Activated naive CD8-positive, alpha-beta T cell (primary cell): ENCODE measurements around the gene CENPV.
A peak's percentile ranks its signal among the peaks of the same experiment; 100 is the strongest.
"Not testable (repeated sequence)": the region's sequence is repeated elsewhere in the genome, so short reads cannot be mapped to it uniquely, and the experiment has no call there.

Experiments
- H3K27ac Mint-ChIP-seq: one replicate; pipeline ENCODE4 v1.8.0; 2021; ENCODE audit warnings: mixed read lengths
- H3K27me3 Mint-ChIP-seq: one replicate; pipeline ENCODE4 v1.8.0; 2021; ENCODE audit warnings: mixed read lengths
- H3K36me3 Mint-ChIP-seq: one replicate; pipeline ENCODE4 v1.8.0; 2021; ENCODE audit warnings: mixed read lengths
- H3K4me1 Mint-ChIP-seq: one replicate; pipeline ENCODE4 v1.8.0; 2021; ENCODE audit warnings: low read depth, mixed read lengths
- H3K4me3 Mint-ChIP-seq: one replicate; pipeline ENCODE4 v1.8.0; 2021; ENCODE audit warnings: mild to moderate bottlenecking, mixed read lengths
- H3K9me3 Mint-ChIP-seq: one replicate; pipeline ENCODE4 v1.8.0; 2021; ENCODE audit warnings: low read depth, mixed read lengths

The CENPV gene

DNA sequence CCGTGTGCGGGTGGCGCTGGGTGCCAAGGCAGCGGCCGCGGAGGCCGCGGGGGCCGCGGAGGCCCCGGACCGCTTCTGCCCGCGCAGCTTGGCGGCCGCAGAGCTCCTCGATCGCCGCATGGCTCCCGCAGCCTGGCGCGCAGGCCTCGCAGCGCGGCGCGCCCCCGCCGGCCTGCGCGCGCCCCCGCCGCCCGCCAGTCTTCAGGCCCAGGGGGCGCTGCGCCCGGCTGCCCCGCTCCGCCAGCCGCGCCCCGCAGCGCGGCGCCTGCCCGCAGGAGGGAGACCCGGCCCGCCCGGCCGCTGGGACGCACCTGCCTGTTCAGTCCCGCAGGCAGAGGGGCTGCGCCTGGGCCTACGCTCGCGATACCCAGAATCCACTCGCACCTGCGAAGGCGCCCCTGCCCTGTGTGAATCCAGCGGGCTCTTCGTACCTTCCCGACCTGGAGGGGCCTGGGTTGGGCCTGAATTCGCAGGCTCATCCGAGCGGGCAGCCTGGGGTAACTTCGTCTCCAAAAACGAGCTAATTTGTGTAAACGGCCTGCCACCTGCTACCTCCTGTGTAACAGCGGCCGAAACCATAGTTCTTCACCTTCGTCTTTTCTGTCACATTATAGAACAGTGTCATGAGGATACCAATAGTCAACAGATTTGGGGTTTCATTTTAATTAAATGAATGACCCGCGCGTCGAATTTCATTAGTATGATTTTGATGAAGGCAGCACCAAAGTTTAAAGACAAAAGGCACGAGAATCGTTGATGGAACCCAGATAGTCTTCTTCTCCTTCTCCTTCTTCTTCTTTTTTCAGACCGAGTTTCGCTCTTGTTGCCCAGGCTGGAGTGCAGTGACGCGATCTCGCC, at the start of gene CENPV:
CENPV (minus strand) TSS at position 153 of the 858 bp plus-strand sequence; CDS start at position 120, 33 bp downstream.
- Mint-ChIP-seq H3K4me3 (peak within 1 kb of the TSS; percentile 97), H3K4me1 (peaks cover 26% of the 10 kb centered on the region), H3K9me3 (no peaks in the 10 kb centered on the region), H3K36me3 (no peaks in the 10 kb centered on the region), H3K27ac (peak within 1 kb of the TSS; percentile 95), H3K27me3 (no peaks in the 10 kb centered on the region)

DNA sequence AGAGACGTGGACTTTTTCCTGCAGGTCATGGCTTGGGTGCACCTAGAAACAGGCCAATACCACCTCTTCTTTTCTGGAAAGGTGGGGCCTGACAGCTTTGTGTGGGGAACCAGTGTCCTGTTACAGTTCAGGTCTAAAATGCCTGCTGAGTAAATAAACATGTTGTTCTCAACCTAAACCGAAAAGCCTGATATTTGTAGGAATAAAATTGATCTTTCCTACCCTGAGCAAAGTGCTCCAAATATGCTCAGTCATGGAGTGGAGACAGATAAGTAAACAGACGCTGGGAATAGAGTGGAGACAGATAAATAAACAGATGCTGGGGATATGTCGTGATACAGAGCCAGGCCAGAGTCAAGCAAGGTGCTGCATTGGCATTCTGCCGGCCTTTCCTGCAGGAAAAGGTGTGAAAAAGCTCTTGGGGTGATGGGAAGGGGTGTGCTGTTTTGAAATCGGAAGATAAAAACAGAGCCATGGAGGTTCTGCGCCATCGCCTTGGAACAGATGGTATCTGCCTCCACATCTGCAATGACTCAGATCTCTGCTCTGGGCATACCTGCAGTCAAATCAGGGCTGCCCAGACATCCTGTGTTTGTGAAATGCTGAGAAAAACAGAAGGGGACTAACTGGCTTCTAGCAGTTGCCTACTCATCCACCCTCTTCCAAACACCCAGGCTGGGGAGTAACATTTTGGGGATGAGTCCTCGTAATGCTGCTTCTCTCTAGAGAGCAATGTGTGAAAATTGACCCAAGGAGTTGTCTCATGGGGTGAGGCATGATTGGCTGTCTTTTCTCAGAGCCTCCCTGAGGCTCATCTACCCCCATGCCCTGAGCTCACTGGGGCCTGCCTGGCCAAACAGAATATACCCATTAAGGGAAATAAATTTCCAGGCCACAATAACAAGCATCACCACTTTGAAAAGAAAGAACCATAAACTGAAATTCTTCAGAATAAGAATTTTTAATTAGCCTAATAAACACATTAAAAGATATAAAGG, 45.3 kb upstream of the CENPV start:
- Mint-ChIP-seq H3K27me3 (peaks cover 2% of the 10 kb centered on the region), H3K4me1 (peaks cover 5% of the 10 kb centered on the region), H3K36me3 (no peaks in the 10 kb centered on the region), H3K9me3 (no peaks in the 10 kb centered on the region), H3K4me3 (no peak overlapping the region), H3K27ac (no peak overlapping the region)

DNA sequence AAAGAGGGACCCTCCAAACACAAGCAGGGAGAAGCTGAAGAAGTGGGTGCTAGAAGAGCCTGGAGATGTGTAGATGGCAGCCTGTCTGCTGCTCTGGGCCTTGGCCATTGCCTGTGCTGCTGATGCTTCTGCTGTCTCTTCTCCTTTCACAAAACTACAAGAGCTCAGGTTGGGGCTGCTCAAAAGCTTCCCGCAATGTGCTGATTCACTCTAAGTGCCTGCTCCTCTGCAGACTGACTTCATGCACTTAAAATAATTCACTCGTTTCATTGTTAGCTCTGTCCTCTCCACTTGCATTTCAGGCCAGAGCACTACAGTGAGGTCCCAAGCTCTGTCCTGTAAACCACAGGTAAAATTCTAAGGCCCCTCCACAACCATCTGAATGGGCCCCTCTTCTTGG, 43.4 kb upstream of the CENPV start:
- H3K36me3 Mint-ChIP-seq, H3K27me3 Mint-ChIP-seq, H3K4me1 Mint-ChIP-seq, H3K27ac Mint-ChIP-seq, H3K9me3 Mint-ChIP-seq, H3K4me3 Mint-ChIP-seq: not testable (repeated sequence)

DNA sequence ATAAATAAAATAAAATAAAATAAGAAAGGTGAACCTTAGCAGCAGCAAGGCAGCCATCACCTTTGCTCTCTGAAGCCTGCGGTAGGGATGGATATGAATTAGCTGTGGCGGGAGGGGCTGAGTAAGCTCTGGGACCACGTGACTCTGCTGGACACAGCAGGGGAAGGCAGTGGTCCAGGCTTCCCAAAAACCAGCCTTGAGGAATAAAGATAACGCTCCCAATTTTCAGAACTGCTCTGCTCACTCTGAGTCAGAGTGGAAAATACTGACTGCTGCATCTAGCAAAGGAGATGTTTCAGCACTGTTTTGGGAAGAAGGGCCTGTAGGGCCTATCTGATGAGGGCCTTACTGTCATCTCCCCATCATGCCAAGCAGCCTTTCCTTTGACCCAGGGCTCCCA, 42.6 kb upstream of the CENPV start:
- H3K4me3 Mint-ChIP-seq, H3K9me3 Mint-ChIP-seq, H3K4me1 Mint-ChIP-seq, H3K27me3 Mint-ChIP-seq, H3K36me3 Mint-ChIP-seq, H3K27ac Mint-ChIP-seq: not testable (repeated sequence)

DNA sequence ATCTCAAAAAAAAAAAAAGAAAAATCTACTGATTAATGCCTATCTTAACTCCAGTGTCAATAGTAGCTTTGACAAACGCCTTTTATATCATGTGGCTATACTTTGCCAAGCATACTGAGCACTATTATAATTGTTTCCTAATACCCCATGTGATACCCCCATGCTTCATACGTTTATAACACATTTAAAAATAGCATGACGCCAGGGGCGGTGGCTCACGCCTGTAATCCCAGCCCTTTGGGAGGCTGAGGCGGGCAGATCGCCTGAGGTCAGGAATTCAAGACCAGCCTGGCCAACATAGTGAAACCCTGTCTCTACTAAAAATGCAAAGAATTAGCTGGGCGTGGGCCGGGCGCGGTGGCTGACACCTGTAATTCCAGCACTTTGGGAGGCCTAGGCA, 39.2 kb upstream of the CENPV start:
- H3K36me3 Mint-ChIP-seq, H3K9me3 Mint-ChIP-seq, H3K27ac Mint-ChIP-seq, H3K4me3 Mint-ChIP-seq, H3K27me3 Mint-ChIP-seq, H3K4me1 Mint-ChIP-seq: not testable (repeated sequence)

DNA sequence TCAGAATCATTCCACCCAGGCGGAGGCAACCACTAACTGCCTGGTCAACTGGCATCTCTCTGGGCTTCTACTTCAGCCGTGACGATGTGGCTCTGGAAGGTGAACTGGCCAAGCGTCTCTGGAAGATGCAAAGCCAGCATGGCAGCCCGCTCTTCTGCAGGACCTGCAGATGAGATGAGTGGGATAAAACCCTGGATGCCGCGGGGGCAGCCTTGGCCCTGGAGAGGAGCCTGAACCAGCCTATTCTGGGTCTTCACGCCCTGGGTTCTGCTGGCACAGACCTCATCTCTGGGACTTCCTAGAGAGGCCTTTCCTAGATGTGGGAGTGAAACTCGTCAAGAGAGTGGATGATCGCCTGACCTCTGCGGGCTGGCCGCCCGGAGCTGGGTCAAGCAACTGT, 38.2 kb upstream of the CENPV start:
- no peaks in the 10 kb centered on the region for H3K36me3 Mint-ChIP-seq
- H3K27me3 Mint-ChIP-seq = peaks cover 2% of the 10 kb centered on the region
- peaks cover 7% of the 10 kb centered on the region for H3K4me1 Mint-ChIP-seq
- no peak overlapping the region for H3K27ac Mint-ChIP-seq
- no peak overlapping the region for H3K4me3 Mint-ChIP-seq
- no peaks in the 10 kb centered on the region for H3K9me3 Mint-ChIP-seq

DNA sequence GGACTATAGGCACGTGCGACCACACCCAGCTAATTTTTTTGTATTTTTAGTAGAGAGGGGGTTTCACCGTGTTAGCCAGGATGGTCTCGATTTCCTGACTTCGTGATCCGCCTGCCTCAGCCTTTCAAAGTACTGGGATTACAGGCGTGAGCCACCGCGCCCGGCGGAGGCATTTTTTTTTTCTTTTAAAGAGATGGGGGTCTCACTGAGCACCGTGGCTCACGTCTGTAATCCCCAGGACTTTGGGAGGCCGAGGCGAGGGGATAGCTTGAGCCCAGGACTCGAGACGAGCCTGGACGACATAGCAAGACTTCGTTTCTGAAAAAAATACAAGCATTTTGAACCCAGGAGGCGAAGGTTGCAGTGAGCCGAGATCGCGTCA, 32.8 kb upstream of the CENPV start:
- Mint-ChIP-seq H3K36me3 (peaks cover 15% of the 10 kb centered on the region), H3K4me1 (peaks cover 42% of the 10 kb centered on the region), H3K4me3 (peak overlapping the region; percentile 91)
- H3K27me3 Mint-ChIP-seq, H3K27ac Mint-ChIP-seq, H3K9me3 Mint-ChIP-seq: not testable (repeated sequence)

DNA sequence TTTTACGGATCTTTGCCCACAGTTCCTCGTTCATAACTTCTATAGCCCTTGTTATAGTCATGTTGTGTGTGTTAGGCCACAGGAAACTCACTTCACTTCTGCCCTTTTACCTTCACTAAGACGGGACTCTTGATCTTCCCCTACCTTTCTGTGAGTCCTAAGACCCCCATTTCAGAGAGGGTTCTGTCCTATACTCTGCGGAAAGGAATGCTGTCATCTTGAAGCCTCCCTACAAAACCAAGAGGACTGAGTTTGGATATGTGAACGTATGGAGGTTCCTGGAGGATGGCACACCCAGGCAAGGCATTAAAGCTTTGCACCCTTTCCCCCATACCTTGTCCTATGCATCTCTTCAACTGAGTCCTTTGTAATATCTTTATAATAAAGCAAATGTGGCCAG, 31.3 kb upstream of the CENPV start:
- peaks cover 43% of the 10 kb centered on the region for H3K4me1 Mint-ChIP-seq
- H3K4me3 Mint-ChIP-seq = peak overlapping the region; percentile 91
- H3K9me3 Mint-ChIP-seq = no peaks in the 10 kb centered on the region
- H3K27ac Mint-ChIP-seq = peak overlapping the region; percentile 78
- H3K36me3 Mint-ChIP-seq = peaks cover 15% of the 10 kb centered on the region
- peaks cover 2% of the 10 kb centered on the region for H3K27me3 Mint-ChIP-seq

DNA sequence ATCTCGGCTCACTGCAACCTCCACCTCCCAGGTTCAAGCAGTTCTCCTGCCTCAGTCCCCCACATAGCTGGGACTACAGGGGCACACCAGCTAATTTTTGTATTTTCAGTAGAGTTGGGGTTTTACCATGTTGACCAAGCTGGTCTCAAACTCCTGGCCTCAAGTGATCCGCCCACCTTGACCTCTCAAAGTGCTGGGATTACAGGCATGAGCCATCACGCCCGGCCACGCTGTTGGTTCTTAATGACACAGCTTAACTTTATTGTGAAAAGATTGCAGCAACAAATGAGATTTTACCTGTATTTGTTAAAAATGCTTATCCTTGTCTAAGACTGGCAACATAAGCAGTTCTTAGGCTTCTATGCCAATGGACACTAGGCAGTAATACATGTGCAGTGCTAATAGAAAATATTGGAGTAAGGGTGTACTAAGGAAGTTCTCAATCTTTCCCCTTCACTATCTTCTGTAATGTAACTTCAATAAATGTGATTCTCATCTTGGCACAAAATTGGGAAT, 30.6 kb upstream of the CENPV start:
- peak overlapping the region; percentile 91 for H3K4me3 Mint-ChIP-seq
- H3K4me1 Mint-ChIP-seq = peaks cover 43% of the 10 kb centered on the region
- peak overlapping the region; percentile 78 for H3K27ac Mint-ChIP-seq
- peaks cover 2% of the 10 kb centered on the region for H3K27me3 Mint-ChIP-seq
- H3K36me3 Mint-ChIP-seq = peaks cover 15% of the 10 kb centered on the region
- no peaks in the 10 kb centered on the region for H3K9me3 Mint-ChIP-seq

DNA sequence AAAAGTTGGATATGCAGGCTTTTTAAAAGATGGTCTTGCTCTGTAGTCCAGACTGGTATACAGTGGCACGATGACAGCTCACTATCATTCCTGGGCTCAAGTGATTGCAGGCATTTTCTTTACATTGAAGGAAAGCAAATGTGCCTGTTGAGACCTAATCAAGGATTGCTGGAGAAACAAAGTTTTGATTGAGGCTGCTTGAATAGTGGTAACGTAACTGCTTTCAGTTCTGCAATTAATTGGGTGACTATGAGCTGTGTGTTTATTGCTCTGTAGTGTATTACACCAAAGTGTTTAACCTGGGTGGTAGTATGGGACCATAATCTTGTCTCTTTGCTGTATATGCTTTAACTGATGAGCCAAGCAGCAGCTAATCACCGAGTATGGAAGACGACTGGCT, 29.9 kb upstream of the CENPV start:
- peaks cover 43% of the 10 kb centered on the region for H3K4me1 Mint-ChIP-seq
- peak overlapping the region; percentile 91 for H3K4me3 Mint-ChIP-seq
- H3K27ac Mint-ChIP-seq = peak overlapping the region; percentile 73
- peaks cover 2% of the 10 kb centered on the region for H3K27me3 Mint-ChIP-seq
- peaks cover 15% of the 10 kb centered on the region for H3K36me3 Mint-ChIP-seq
- H3K9me3 Mint-ChIP-seq = no peaks in the 10 kb centered on the region

DNA sequence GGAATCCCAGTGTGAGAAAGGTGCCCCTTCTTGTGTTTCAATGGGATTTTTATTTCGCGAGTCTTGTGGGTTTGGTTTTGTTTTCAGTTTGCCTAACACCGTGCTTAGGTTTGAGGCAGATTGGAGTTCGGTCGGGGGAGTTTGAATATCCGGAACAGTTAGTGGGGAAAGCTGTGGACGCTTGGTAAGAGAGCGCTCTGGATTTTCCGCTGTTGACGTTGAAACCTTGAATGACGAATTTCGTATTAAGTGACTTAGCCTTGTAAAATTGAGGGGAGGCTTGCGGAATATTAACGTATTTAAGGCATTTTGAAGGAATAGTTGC, 28.2 kb upstream of the CENPV start:
- Mint-ChIP-seq H3K4me3 (peak overlapping the region; percentile 91), H3K27me3 (no peaks in the 10 kb centered on the region), H3K36me3 (peaks cover 15% of the 10 kb centered on the region), H3K9me3 (no peaks in the 10 kb centered on the region), H3K4me1 (peaks cover 35% of the 10 kb centered on the region), H3K27ac (peak overlapping the region; percentile 98)

DNA sequence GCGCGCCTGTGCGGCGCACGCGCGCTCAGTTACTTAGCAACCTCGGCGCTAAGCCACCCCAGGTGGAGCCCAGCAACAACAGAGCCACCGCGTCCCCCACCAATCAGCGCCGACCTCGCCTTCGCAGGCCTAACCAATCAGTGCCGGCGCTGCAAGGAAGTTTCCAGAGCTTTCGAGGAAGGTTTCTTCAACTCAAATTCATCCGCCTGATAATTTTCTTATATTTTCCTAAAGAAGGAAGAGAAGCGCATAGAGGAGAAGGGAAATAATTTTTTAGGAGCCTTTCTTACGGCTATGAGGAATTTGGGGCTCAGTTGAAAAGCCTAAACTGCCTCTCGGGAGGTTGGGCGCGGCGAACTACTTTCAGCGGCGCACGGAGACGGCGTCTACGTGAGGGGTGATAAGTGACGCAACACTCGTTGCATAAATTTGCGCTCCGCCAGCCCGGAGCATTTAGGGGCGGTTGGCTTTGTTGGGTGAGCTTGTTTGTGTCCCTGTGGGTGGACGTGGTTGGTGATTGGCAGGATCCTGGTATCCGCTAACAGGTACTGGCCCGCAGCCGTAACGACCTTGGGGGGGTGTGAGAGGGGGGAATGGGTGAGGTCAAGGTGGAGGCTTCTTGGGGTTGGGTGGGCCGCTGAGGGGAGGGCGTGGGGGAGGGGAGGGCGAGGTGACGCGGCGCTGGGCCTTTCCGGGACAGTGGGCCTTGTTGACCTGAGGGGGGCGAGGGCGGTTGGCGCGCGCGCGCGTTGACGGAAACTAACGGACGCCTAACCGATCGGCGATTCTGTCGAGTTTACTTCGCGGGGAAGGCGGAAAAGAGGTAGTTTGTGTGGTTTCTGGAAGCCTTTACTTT, 27.6 kb upstream of the CENPV start, which contains the start of gene UBB:
UBB (plus strand) TSS at position 452 of the 856 bp plus-strand sequence. CDS start 817 bp downstream, outside the sequence.
- H3K4me3 Mint-ChIP-seq = peak within 1 kb of the TSS; percentile 91
- peaks cover 35% of the 10 kb centered on the region for H3K4me1 Mint-ChIP-seq
- no peaks in the 10 kb centered on the region for H3K9me3 Mint-ChIP-seq
- H3K36me3 Mint-ChIP-seq = peaks cover 15% of the 10 kb centered on the region
- peak within 1 kb of the TSS; percentile 98 for H3K27ac Mint-ChIP-seq
- H3K27me3 Mint-ChIP-seq = no peaks in the 10 kb centered on the region

DNA sequence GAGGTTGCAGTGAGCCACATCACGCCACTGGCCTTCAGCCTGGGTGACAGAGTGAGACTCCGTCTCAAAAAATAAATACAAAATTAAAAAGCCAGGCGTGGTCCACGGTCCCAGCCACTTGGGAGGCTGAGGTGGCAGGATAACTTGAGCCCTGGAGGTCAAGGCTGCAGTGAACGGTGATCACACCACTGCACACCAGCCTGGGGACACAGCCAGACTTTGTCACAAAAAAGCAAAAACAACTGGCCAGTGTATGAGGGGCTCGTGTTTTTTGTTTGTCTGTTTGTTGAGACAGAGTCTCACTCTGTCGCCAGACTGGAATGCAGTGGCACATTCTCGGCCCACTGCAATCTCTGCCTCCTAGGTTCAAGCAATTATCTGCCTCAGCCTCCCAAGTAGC, 26.4 kb upstream of the CENPV start:
- Mint-ChIP-seq H3K4me1 (peaks cover 32% of the 10 kb centered on the region), H3K27ac (no peak overlapping the region), H3K36me3 (peaks cover 15% of the 10 kb centered on the region), H3K4me3 (no peak overlapping the region), H3K9me3 (no peaks in the 10 kb centered on the region), H3K27me3 (no peaks in the 10 kb centered on the region)

DNA sequence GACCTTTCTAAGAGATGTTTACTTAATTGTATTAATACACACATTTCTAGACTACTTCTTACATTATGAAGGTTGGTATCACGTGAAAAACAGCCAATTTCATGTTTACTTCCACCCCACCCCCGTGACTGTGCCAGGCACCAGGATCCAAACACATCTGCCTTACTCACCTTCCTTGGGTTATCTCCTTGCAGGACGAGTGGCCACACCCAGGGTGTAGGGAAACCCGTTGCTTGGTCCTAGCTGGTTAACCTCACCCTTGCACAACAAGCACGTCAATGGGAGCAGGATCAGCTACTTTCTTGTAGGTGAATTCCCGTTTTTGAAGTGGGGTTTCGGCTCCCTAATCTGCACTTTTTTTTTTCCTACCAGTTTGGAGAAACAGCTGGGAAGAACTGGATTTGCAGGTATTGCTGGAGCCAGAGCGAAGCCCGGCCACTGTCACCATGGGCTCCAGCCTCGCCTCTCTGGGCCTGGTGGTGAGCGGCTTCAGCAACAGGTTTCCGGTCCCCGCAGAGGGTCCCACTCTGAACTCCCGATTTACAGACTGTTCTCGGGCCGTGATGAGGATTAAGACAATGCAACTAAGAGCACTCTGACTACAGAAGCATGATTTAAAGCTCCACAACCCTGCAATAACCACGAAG, 25.5 kb upstream of the CENPV start:
- H3K4me3 Mint-ChIP-seq = no peak overlapping the region
- peak overlapping the region; percentile 0 for H3K27ac Mint-ChIP-seq

More for the DNA sequence above, 25.5 kb upstream of the CENPV start:
- Mint-ChIP-seq H3K27me3 (no peaks in the 10 kb centered on the region), H3K9me3 (no peaks in the 10 kb centered on the region), H3K36me3 (peaks cover 13% of the 10 kb centered on the region), H3K4me1 (peaks cover 23% of the 10 kb centered on the region)
